OCI-LY7 (cell line): ENCODE results near the gene AUTS2.

Experiments
- EZH2phosphoT487 ChIP-seq: fragments of 200-600 bp; sonication (generic); IDR thresholded peaks from 2 replicates; pipeline ENCODE4 v1.6.1; 2018; ENCODE audit warnings: low read depth, borderline replicate concordance, mild to moderate bottlenecking, mixed run types, antibody characterized with exemption, low read length, moderate library complexity, mixed read lengths
- TF ChIP-seq, protein P1 (sequence below): fragments of 200-600 bp; sonication (generic); conservative IDR thresholded peaks from 2 replicates; pipeline ENCODE4 v1.5.1; 2014; ENCODE audit warnings: mild to moderate bottlenecking, antibody characterized with exemption, low read length, moderate library complexity, mixed read lengths

DNA sequence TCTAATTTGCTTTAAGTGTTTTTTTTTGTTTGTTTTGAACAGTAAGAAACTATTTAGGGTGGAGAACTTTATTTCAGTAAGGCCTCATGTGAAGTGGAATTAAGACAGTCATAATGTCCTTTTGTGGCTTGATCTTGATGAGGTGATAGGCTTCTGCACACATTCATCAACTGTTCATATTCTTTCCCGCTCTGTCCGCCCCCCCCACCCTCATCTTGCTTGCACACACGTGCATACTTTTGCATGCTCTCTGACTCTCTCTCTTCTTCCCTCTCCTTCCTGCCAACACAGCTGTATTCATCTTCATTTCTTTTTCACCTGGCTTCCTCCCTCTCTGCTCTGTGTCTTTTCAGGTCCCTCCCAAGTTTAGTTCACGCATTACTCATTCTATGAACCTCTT, 429.6 kb downstream of the AUTS2 start:
- TF ChIP-seq, protein P1, sequence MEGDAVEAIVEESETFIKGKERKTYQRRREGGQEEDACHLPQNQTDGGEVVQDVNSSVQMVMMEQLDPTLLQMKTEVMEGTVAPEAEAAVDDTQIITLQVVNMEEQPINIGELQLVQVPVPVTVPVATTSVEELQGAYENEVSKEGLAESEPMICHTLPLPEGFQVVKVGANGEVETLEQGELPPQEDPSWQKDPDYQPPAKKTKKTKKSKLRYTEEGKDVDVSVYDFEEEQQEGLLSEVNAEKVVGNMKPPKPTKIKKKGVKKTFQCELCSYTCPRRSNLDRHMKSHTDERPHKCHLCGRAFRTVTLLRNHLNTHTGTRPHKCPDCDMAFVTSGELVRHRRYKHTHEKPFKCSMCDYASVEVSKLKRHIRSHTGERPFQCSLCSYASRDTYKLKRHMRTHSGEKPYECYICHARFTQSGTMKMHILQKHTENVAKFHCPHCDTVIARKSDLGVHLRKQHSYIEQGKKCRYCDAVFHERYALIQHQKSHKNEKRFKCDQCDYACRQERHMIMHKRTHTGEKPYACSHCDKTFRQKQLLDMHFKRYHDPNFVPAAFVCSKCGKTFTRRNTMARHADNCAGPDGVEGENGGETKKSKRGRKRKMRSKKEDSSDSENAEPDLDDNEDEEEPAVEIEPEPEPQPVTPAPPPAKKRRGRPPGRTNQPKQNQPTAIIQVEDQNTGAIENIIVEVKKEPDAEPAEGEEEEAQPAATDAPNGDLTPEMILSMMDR, result no peak
- TF ChIP-seq EZH2phosphoT487, result no peak
